PC-9 (cell line): Measurements from ENCODE around the gene GNAL.

Source experiments
- CTCF ChIP-seq: fragments of 200-600 bp; sonication (generic); conservative IDR thresholded peaks from 2 replicates; pipeline ENCODE4 v1.6.1; 2017; ENCODE audit warnings: mixed run types, antibody characterized with exemption, mild to moderate bottlenecking, moderate library complexity
- EZH2 ChIP-seq: fragments of 200-600 bp; sonication (generic); IDR thresholded peaks from 2 replicates; pipeline ENCODE4 v1.8.0; 2017; ENCODE audit warnings: antibody characterized with exemption, low read depth

- no peak for TF ChIP-seq CTCF
- TF ChIP-seq EZH2, result no peak
Observed at GRCh38 chr18:11902522-11903292, 213.6 kb downstream of the GNAL start.
